Testis (tissue), 3 donors: ENCODE results near the gene VPS36. TPM values are rescaled to one million over a fixed set of nuclear protein-coding genes. Genes with fewer than 3 reads are reported as not detected.

Source experiments
- DNase-seq: peaks from one replicate; pipeline ENCODE4 v3.0.0-alpha.2; 2019
- H3K27ac ChIP-seq, 2 donors: fragments of 200-600 bp; sonication (generic); one replicate each; pipeline ENCODE4 v1.5.1; 2019
- H3K27me3 ChIP-seq: fragments of 200-600 bp; sonication (generic); one replicate; pipeline ENCODE4 v1.5.1; 2019
- H3K36me3 ChIP-seq: fragments of 200-600 bp; sonication (generic); one replicate; pipeline ENCODE4 v1.5.1; 2017; ENCODE audit warnings: low read depth; ENCODE audit errors: missing control alignments
- H3K4me1 ChIP-seq: fragments of 200-600 bp; sonication (generic); one replicate; pipeline ENCODE4 v1.5.1; 2019
- H3K4me3 ChIP-seq, 2 donors: fragments of 200-600 bp; sonication (generic); one replicate each; pipeline ENCODE4 v1.5.1; 2017 to 2019
- H3K9me3 ChIP-seq: fragments of 200-600 bp; sonication (generic); one replicate; pipeline ENCODE4 v1.5.1; 2017
- POLR2A ChIP-seq: fragments of 450-650 bp; IDR thresholded peaks from one replicate; pipeline ENCODE4 v1.6.1; 2017; ENCODE audit warnings: antibody characterized with exemption, mild to moderate bottlenecking, moderate library complexity
- WGBS, 2 donors: methylation state at CpG; one replicate each; pipeline ENCODE4 v1.1.5; 2018; 5-methylcytosine and 5-hydroxymethylcytosine counted together
- intact Hi-C: fragments of 100-400 bp; cut with DNase I; formaldehyde crosslinking; loops from one replicate; pipeline ENCODE4 v1.15.1; 2023; ENCODE audit warnings: low total_unique reads
- polyA plus RNA-seq: library from polyadenylated mRNA; stranded (reverse); fragments of 350-450 nt; fragmentation: Illumina TruSeq; extraction: RNeasy Lipid Tissue Mini Kit (QIAGEN cat#74804); gene quantifications from one replicate; pipeline ENCODE4 v1.2.3, GENCODE V29; 2014; ENCODE audit warnings: low read depth, low replicate concordance; ENCODE audit not compliant: insufficient read depth
- total RNA-seq, 2 donors: library from RNA; depleted of rRNA; stranded (reverse); fragments of >200 nt; gene quantifications; one replicate each; pipeline ENCODE4 v1.2.3, GENCODE V29; 2016
- TF ChIP-seq, protein P1 (sequence below), 3 experiments: fragments of 450-650 bp in 2 of 3; fragments of 200-600 bp in 1 of 3; sonication (generic) in 1 of 3; IDR thresholded peaks; one replicate each; pipeline ENCODE4 v1.5.1; 2016 to 2019; ENCODE audit warnings: antibody characterized with exemption in 3 of 3, mild to moderate bottlenecking in 2 of 3, moderate library complexity in 1 of 3

VPS36 gene
- total and polyA plus RNA-seq, 3 donors from 2014 or later = 9.4 to 25.6 (median 24.6) TPM

DNA sequence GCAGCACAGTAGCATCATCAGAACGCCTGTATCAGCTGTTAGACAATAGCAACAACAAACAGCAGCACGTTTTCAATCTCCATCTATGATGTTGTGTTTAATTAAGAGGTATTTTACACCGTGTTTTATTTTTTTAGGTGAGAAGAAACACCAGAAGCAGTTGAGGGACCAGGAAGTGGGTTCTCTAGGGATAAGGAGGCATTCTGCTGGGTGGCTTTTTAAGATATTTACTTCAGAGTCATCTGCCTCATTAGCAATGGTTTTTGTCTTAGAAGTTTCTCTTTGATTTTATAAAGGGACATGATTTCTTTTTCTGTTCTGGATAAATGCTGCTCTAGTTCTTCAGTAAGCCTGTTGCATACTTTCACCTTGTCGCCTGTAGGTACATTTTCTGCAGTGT lies 13.1 kb upstream of the VPS36 start:
- Histone ChIP-seq H3K27me3 (no peaks in the 10 kb centered on the region), H3K36me3 (no peaks in the 10 kb centered on the region), H3K27ac (no peak overlapping the region), H3K4me3 (no peak overlapping the region), H3K4me1 (no peaks in the 10 kb centered on the region), H3K9me3 (no peaks in the 10 kb centered on the region)
- intact Hi-C loops = no loop called here
- 89 to 91% methylated on average over 4 of the region's 4 CpGs for WGBS, 2 donors
- no peak for DNase-seq
- no peak for TF ChIP-seq POLR2A
- TF ChIP-seq, protein P1, sequence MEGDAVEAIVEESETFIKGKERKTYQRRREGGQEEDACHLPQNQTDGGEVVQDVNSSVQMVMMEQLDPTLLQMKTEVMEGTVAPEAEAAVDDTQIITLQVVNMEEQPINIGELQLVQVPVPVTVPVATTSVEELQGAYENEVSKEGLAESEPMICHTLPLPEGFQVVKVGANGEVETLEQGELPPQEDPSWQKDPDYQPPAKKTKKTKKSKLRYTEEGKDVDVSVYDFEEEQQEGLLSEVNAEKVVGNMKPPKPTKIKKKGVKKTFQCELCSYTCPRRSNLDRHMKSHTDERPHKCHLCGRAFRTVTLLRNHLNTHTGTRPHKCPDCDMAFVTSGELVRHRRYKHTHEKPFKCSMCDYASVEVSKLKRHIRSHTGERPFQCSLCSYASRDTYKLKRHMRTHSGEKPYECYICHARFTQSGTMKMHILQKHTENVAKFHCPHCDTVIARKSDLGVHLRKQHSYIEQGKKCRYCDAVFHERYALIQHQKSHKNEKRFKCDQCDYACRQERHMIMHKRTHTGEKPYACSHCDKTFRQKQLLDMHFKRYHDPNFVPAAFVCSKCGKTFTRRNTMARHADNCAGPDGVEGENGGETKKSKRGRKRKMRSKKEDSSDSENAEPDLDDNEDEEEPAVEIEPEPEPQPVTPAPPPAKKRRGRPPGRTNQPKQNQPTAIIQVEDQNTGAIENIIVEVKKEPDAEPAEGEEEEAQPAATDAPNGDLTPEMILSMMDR (IDR thresholded peaks at IDR 0.05) = no peak

- Histone ChIP-seq H3K27ac (no peak overlapping the region), H3K9me3 (no peaks in the 10 kb centered on the region), H3K4me3 (no peak overlapping the region), H3K27me3 (no peaks in the 10 kb centered on the region), H3K4me1 (no peaks in the 10 kb centered on the region), H3K36me3 (no peaks in the 10 kb centered on the region)
- 89 to 91% methylated on average over 3 of the region's 3 CpGs for WGBS, 2 donors
- no peak for DNase-seq
- intact Hi-C loops = no loop called here
- TF ChIP-seq, protein P1 (IDR thresholded peaks at IDR 0.05) = no peak
- no peak for TF ChIP-seq POLR2A
These were observed 10.8 kb upstream of the VPS36 start for GRCh38 chr13:52461265-52461664.

GRCh38 chr13:52459668-52460067 lies 9.2 kb upstream of the VPS36 start:
- no peak for TF ChIP-seq POLR2A
- TF ChIP-seq, protein P1 (IDR thresholded peaks at IDR 0.05) = no peak
- DNase-seq = no peak
- H3K27ac ChIP-seq = no peak overlapping the region
- intact Hi-C loops = loop anchor here (10.0 kb wide), 1 partner anchor 115 kb away; no protein-coding TSS in a partner anchor
- WGBS, 2 donors = 84% methylated on average over 6 of the region's 6 CpGs
- no peaks in the 10 kb centered on the region for H3K36me3 ChIP-seq
- no peak overlapping the region for H3K4me3 ChIP-seq
- no peaks in the 10 kb centered on the region for H3K4me1 ChIP-seq
- no peaks in the 10 kb centered on the region for H3K9me3 ChIP-seq
- H3K27me3 ChIP-seq = no peaks in the 10 kb centered on the region

DNA sequence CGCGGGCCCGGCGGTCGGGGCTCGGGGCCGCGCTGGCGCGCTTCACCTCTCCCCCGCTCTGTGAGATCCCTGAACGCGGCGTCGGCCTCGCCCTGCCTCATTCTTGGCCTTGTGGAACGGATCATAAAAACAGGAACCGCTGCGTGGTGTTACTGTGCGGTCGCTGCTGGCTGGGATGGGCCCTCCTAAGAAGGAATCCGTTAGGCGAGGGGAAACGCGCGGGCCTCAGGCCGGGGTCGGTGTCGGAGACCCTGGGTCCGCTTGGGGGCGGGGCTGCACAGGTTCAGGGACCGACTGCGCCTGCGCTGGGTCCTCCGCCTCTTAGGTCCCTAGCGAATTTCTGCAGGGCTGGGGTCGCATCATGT lies 5.2 kb upstream of the VPS36 start:
- intact Hi-C loops = loop anchor here (10.0 kb wide), 1 partner anchor 111 kb away; no protein-coding TSS in a partner anchor
- DNase-seq = peak; percentile 91
- Histone ChIP-seq H3K27me3 (no peaks in the 10 kb centered on the region), H3K27ac (peak overlapping the region; percentile 68 to 93), H3K4me3 (peak overlapping the region; percentile 68 to 76), H3K4me1 (no peaks in the 10 kb centered on the region), H3K36me3 (no peaks in the 10 kb centered on the region), H3K9me3 (no peaks in the 10 kb centered on the region)
- WGBS, 2 donors = 0 to 1% methylated on average over 16 of the region's 37 CpGs
- no peak for TF ChIP-seq POLR2A
- TF ChIP-seq, protein P1 (IDR thresholded peaks at IDR 0.05) = no peak
